GM18909 (cell line): ENCODE measurements around the gene MAN1A1.
"Not testable (repeated sequence)": the region's sequence is repeated elsewhere in the genome, so short reads cannot be mapped to it uniquely, and the experiment has no call there.

ENCODE experiments used
- ATAC-seq: cut with Tn5 transposase; IDR thresholded peaks from one replicate; pipeline ENCODE4 v1.9.1; 2021; ENCODE audit warnings: mild to moderate bottlenecking; ENCODE audit not compliant: unreplicated experiment, poor library complexity

Gene MAN1A1

DNA sequence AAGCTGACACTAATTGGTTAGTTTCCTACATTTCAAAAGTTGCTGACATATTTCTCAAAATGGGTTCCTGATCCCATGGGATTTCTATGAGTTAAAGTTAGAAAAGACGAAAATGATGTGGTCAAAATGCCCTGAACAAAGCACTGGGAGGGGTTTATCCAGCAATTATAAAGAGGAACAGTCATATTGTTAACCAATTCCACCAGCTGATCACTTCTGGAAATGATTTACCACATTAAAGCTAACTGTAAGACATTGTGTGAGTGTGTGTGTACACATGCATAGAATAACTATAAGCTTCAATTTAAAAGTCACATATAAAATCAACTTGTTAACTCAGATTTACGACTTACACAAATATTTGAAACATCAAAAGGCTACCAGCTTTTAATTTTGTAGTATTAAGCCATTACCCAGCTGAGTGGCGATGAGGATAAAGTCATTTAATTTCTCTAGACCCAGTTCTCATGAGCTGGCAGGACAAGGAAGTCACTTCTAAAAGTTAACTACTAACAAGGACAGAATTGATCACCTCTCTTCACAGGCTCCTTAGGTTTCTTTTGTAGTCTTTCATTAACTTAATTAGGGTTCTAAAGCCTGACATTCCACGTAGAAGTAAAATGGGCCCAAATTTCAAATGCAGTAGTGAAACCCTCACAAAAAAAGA lies 40.4 kb downstream of the MAN1A1 start:
- ATAC-seq, result peak; percentile 42

DNA sequence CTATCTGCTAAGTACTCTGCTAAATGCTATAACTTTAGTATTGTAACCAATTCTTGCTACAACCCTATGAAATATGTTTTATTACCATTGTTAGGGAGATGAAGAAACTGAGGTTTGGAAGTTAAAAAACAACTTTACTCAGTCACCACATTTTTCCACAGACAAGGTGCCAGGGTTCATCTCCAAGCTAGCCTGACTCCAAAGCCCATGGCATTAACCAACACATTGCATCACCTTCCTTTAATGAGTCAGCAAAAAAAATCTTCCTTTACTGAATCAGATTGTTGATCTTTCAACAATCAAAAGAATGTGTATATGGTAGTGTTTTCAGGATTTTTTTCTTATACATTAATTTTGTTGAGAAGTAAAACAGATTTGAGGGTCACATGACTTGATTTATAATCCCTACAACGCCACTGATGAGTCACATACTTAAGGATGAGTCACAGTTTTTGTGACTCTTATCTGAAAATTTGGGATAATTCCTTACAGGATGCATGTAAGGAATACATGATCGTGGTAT lies 41.5 kb downstream of the MAN1A1 start:
- no peak for ATAC-seq

- no peak for ATAC-seq
Measured at GRCh38 chr6:119307056-119307455, 42.5 kb downstream of the MAN1A1 start.

DNA sequence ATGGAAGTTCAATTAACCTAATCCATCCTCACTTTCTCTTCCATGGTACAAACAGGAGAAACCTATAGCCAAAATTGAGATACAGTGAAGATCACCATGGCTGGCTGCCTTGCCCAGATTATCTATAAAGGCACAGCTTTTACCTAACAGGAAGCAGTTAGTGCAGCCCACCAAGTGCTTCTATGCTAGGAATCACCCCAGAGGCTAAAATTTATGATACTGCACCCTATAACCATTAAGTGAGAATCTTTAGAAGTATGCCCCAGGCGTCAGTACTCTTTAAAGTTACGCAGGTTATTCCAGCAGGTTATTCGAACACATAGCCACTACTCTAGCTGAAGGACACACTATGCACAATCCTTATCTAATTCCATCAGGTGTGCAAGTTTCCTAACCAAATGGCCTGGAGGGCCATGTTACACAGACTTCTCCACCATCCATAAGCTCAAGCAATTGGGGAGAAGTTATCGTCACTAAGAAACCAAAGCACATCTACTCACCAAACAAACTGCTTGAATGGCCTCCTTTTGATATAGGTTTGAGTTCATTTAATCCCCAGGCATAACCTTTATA lies 43.1 kb downstream of the MAN1A1 start:
- ATAC-seq, result no peak

DNA sequence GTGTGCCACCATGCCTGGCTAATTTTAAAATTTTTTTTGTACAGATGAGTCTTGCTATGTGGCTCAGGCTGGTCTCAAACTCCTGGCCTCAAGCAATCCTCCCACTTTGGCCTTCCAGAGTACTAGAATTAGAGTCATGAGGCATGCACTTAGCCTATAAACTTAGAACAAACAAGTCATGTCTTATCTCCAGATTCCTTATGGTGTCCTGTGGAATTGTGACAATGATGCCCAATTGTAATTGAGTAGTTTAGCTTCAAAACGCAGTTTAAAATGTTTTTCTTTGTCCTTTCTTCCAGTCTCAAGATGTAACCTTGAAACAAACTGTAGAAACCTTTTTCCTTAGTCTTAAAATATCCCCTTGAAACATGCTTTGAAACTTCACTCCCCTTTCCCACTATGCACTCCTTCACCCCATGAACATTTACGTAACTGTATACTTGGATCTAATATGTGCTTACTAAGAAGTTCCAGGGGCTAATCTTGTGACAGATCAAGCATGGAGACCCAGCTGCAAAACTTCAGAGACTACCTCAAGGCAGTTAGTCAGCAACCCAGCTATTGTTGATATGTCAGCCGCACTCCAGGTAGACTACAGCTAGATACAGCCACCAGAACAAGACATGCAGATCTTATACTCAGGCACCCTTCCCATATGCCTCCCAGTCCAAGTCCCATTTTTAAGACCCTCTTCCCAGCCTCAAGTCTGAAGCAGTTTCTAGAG lies 46.2 kb downstream of the MAN1A1 start:
- no peak for ATAC-seq

DNA sequence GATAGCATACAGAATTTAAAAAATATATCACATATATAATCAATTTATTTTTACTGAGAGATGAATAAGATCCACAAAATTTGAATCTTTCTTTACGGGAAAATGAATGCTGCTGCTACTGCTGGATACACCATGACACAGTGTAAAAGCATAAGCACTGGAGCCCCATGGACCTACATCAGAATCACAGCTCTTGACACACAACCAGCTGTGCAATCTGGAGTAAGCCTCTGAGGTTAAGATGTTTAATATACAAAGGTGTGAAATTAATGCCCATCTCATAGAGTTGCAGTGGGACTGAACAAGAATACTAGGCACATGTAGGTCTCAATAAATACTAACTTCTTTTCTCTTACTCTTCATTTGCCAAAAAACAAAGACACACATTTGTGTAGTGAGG lies 48.1 kb downstream of the MAN1A1 start:
- no peak for ATAC-seq

DNA sequence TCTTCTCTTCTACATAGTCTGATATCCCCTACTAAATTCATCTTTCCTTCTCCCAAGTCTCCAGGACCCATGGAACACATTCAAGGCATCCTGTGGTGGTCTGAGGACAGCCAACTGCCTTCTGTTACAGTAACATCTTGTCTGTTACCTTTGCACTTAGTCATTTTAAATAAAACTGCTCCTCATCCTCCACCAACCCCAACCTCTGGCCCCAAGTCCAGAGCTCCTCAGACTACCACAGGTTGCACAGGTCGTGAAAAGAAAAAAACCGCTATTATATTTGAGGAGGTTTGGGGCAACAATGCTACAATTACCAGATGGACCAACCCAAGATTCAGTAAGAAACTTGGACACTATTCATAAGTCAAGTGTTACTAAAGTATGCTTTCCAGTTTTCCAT lies 49.9 kb downstream of the MAN1A1 start:
- ATAC-seq, result no peak

GRCh38 chr6:119297049-119297448 lies 52.5 kb downstream of the MAN1A1 start:
- ATAC-seq, result no peak

- no peak for ATAC-seq
Measured at GRCh38 chr6:119296036-119297035, 53.2 kb downstream of the MAN1A1 start.

DNA sequence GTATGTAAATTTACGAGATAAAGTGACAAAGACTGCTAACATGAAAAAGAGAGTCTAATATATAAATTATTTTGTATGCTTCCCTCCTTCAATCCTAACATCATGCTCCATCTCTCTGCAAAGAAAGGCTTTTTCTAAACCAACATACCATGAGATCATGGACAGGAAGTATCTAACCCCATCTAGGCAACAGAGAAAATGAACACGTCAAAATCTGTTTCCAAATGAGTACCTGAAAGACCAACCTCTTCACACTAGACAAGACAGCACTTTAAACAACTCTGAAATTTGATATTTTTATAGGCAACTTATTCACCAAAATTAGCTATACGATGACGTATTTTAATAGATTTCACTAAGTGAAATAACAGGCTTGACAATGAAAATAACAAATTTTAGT lies 54.6 kb downstream of the MAN1A1 start:
- ATAC-seq, result peak; percentile 81

- not testable (repeated sequence) for ATAC-seq
Measured at GRCh38 chr6:119291060-119291459, 58.5 kb downstream of the MAN1A1 start.

GRCh38 chr6:119290306-119290705 lies 59.3 kb downstream of the MAN1A1 start:
- ATAC-seq, result no peak

DNA sequence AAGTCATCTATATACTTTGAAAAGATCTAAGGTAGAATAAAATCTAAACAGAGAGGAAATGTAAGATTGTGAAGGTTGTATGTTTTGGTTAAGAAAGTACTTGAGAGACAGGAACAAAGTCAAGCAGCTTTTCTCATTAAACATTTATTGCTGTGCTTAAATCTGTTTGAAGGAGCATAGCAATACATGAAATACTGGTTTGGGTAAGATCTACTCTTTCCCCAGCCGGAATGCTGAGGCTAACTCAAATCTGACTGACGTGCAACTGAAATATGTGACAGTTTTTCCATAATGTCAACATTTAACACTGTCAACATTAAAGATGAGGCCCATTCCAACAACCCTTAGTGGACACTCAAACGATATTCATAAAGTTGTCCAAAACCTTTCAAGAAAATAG lies 59.9 kb downstream of the MAN1A1 start:
- no peak for ATAC-seq

GRCh38 chr6:119285908-119286625 lies 63.5 kb downstream of the MAN1A1 start:
- ATAC-seq, result no peak

GRCh38 chr6:119284861-119285521 lies 64.6 kb downstream of the MAN1A1 start:
- no peak for ATAC-seq

- ATAC-seq, result no peak
Measured at GRCh38 chr6:119283979-119284545, 65.5 kb downstream of the MAN1A1 start.

DNA sequence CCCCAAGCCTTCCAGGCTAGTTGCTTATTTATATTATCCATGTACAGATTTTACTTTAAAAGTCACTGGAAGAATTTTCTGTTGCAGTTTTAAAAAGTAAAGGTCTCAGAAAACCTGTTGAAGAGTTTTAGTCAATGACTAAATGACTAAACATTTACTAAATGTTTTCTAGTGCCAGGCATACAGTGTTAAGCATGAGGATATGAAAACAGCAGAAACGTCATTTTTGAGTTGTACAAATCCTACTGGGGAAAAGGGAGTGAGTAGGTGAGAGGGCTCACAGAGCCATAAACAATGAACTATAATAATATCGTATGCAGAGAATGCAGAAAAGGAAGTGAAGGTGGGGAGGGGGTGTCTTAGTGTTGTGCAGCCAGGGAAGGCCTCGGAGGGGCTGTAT lies 66.3 kb downstream of the MAN1A1 start:
- ATAC-seq, result no peak

- ATAC-seq, result no peak
Measured at GRCh38 chr6:119280668-119281067, 68.9 kb downstream of the MAN1A1 start.

- no peak for ATAC-seq
Measured at GRCh38 chr6:119280080-119280479, 69.5 kb downstream of the MAN1A1 start.
